Eye (tissue), 1 donor: ENCODE measurements around the gene CABP5.
"Not testable (repeated sequence)": the region's sequence is repeated elsewhere in the genome, so short reads cannot be mapped to it uniquely, and the experiment has no call there.

Experiments
- DNase-seq: peaks from one replicate; pipeline ENCODE4 v3.0.0-alpha.2; 2015

CABP5 gene

GRCh38 chr19:48043675-48044258 is at the start of gene CABP5:
TSS of gene CABP5 (minus strand) at chr19:48044079. CDS start at chr19:48043922, 157 bp downstream.
- no peak for DNase-seq

DNA sequence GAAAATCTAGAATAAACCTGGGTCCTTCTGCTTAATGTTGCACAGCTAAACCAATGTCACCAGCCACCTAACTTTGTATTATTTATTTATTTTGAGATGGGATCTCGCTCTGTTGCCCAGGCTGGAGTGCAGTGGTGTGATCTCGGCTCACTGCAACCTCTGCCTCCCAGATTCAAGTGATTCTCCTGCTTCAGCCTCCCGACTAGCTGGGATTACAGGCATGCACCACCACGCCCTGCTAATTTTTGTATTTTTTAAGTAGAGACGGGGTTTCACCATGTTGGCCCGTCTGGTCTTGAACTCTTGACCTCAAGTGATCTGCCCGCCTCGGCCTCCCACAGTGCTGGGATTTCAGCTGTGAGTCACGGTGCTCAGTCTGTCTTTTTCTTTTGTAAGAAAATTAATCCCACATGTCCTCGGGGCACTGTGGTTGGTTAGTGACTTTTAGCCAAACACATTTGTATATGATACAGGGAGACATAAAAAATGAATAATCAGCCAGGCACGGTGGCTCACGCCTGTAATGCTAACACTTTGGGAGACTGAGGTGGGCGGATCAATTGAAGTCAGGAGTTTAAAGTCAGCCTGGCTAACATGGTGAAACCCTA is 47.3 kb upstream of the CABP5 start:
- DNase-seq, result not testable (repeated sequence)

- no peak for DNase-seq
Observed at GRCh38 chr19:48090281-48090802, 46.5 kb upstream of the CABP5 start.

- not testable (repeated sequence) for DNase-seq
Observed at GRCh38 chr19:48088991-48089390, 45.1 kb upstream of the CABP5 start.

GRCh38 chr19:48085904-48086864 is 42.3 kb upstream of the CABP5 start:
- DNase-seq, result no peak

GRCh38 chr19:48085076-48085475 is 41.2 kb upstream of the CABP5 start:
- DNase-seq, result no peak

- no peak for DNase-seq
Observed at GRCh38 chr19:48081106-48081505, 37.2 kb upstream of the CABP5 start.

- DNase-seq, result not testable (repeated sequence)
Observed at GRCh38 chr19:48070177-48070769, 26.4 kb upstream of the CABP5 start.

DNA sequence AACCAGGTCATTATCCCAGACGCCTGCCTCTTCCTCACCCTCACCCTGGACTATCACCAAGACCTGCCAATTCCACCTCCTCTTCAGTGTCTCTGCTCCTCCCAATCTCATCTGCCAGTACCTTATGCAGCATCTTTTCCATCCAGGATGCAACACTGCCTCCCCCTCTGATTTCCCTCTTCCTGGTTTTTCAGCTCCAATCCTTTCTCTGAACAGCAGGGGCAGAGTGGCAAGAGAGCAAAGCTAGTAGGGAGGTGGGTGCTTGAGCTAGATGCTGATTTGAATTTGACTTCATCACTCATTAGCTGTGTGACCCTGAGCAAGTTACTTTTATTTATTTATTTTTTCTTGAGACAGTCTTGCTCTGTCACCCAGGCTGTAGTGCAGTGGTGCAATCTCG is 25.6 kb upstream of the CABP5 start:
- no peak for DNase-seq

DNA sequence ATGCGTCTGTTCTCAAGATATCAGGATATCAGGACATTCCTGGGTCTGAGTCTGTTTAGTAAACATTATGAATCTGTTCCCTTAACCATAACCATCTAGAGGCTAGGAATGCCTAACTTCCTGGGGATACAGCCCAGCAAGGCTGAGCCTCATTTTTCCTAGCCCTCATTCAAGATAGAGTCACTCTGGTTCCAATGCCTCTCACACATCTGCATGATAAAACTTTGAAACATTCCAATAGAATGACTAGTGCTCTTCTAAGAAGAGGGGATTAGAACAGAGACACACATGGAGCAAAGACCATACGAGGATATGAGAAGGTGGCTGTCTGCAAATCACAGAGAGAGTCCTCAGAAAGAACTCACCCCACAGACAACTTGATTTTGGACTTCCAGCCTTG is 20.6 kb upstream of the CABP5 start:
- DNase-seq, result no peak

- DNase-seq, result no peak
Observed at GRCh38 chr19:48061401-48062344, 17.8 kb upstream of the CABP5 start.

GRCh38 chr19:48060381-48060780 is 16.5 kb upstream of the CABP5 start:
- no peak for DNase-seq

DNA sequence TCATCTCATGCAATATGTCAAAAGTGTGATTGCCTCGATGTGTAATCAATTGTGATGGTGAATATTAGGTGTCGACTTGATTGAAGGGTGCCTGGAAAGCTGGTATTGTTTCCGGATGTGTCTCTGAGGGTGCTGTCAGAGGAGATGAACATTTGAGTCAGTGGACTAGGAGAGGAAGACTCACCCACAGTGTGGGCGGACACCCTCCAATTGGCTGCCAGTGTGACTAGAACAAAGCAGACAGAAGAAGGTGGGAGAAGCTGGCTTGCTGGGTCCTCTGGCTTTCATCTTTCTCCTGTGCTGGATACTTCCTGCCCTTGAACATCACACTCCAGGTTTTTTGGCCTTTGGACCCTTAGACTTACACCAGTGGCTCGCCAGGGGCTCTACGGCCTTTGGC is 15.5 kb upstream of the CABP5 start:
- no peak for DNase-seq

- DNase-seq, result no peak
Observed at GRCh38 chr19:48053856-48054255, 10.0 kb upstream of the CABP5 start.

DNA sequence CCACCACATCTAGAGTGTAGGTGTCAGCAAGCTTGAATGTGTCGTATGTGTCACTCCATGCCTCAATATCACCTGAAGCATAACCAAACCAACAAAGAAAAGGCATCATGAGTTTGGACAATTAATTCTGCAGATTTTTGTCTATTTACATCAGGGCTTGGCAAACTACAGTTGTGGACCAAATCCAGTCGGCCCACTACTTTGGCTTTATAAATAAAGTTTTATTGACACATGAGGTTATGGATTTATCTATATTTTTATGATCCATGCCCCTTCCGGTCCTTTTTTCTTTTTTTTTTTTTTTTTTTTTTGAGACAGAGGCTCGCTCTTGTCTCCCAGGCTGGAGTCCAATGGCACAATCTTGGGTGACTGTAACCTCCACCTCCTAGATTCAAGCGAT is 9.2 kb upstream of the CABP5 start:
- DNase-seq, result no peak

- no peak for DNase-seq
Observed at GRCh38 chr19:48051335-48052033, 7.6 kb upstream of the CABP5 start.

- DNase-seq, result no peak
Observed at GRCh38 chr19:48044561-48044960, 682 bp upstream of the CABP5 start.

GRCh38 chr19:48041877-48042580 is 1.9 kb downstream of the CABP5 start:
- no peak for DNase-seq

GRCh38 chr19:48036765-48037164 is 7.1 kb downstream of the CABP5 start:
- no peak for DNase-seq

- no peak for DNase-seq
Observed at GRCh38 chr19:48033604-48034003, 10.3 kb downstream of the CABP5 start.

DNA sequence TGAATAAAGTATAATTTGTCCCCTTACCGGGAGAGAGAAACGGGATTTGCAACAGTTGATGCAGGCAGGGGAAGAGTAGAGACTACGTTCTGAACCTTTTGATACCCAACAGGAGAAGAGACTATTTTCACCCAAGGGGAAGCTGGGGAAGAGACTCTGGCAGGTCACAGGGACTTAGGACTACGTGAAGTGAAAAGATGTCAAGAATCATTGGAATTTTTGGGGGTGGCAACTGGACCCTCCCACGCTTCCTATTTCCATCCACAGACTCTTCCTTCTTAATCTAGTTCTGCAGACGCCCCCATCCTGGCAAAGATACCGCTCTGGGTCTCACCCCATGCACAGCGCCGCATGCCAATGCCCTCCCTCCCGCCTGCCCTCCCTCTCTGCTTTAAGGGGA is 13.8 kb downstream of the CABP5 start:
- DNase-seq, result no peak
